ENCODE results near the gene PIAS1.

PIAS1 gene

DNA sequence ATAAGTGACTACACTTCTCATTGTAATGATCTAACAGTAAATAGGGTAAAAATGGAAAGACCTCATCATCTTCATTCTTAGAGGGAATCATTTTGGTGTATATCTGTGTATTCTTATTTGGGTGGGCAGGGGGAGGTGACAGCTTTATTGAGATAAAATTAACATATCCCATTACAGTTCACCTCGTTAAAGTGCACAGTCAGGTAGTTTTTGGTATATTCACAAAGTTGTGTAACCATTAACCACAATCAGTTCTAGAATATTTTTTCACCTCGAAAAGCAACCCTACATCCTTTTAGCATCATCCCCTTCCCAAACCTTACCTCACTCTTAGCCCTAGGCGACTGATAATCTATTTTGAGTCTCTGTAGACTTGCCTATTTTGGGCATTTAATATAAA is 8.1 kb downstream of the PIAS1 start:
- H3K4me3 ChIP-seq (ENCODE audit: low read length): no peak overlapping the region
- no peak for DNase-seq (ENCODE audit: low read depth)
- TF ChIP-seq CTCF (conservative IDR thresholded peaks at IDR 0.05; ENCODE audit: low read length): no peak

- DNase-seq (ENCODE audit: low read depth): no peak
- no peak for TF ChIP-seq CTCF (conservative IDR thresholded peaks at IDR 0.05; ENCODE audit: low read length)
- no peak overlapping the region for H3K4me3 ChIP-seq (ENCODE audit: low read length)
These were observed 8.9 kb downstream of the PIAS1 start for GRCh38 chr15:68062946-68063465.

DNA sequence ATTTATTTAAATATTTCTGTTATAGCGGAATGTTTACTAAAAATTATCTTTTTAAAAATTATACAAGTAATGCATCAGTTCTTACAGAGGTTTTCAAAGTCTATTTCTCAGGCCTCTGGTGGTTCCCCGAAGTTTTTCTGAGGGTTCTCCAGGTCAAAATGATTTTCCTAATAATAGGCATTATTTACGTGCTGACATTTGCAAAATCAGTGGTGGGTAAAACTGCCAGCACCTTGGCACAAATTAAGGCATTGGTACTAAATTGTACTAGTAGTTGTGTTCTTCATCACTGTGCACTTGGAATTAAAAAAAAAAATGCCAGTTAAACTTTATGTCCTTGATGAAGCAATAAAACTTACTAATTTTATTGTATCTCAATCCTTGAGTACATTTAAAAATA is 9.5 kb downstream of the PIAS1 start:
- H3K4me3 ChIP-seq (ENCODE audit: low read length): no peak overlapping the region
- no peak for DNase-seq (ENCODE audit: low read depth)
- no peak for TF ChIP-seq CTCF (conservative IDR thresholded peaks at IDR 0.05; ENCODE audit: low read length)

DNA sequence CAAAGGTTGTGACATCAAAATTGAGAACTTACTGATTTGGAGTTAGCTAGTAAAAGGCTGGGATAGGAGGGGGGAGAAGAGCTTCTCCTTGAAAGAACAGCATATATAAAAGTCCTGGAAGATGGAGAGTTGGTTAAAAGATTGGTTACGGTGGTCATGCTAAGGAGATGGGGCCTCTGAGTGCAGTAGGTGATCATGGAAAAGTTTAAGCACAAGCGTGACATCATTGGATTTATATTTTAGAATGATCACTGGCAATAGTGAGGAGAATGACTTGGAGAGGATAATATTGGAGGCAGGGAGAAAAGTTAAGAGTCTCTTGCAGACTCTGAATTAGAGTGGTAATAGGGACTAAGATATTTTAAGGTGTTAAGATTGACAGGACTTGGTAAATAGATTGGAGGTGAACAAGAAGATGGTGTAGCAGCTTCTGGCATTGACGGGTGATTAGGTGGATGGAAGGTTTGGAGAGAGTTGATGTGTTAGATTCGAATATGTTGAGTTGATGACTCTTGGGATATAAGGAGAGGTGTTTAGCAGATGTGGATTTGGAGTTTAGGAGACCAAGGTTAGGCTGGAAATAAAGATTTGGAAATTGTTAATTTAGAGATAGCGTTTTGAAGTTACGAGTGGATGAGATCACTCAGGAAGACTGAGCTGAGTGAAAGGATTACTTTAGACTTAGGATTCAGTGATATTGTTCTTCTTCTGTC is 19.6 kb downstream of the PIAS1 start:
- no peak for TF ChIP-seq CTCF (conservative IDR thresholded peaks at IDR 0.05; ENCODE audit: low read length)
- no peak for DNase-seq (ENCODE audit: low read depth)
- no peak overlapping the region for H3K4me3 ChIP-seq (ENCODE audit: low read length)

- no peak for TF ChIP-seq CTCF (conservative IDR thresholded peaks at IDR 0.05; ENCODE audit: low read length)
- H3K4me3 ChIP-seq (ENCODE audit: low read length): no peak overlapping the region
- DNase-seq (ENCODE audit: low read depth): no peak
These were observed 21.8 kb downstream of the PIAS1 start for GRCh38 chr15:68075764-68076385.

GRCh38 chr15:68078365-68078764 is 24.2 kb downstream of the PIAS1 start:
- H3K4me3 ChIP-seq (ENCODE audit: low read length): no peak overlapping the region
- no peak for TF ChIP-seq CTCF (conservative IDR thresholded peaks at IDR 0.05; ENCODE audit: low read length)
- no peak for DNase-seq (ENCODE audit: low read depth)

GRCh38 chr15:68080334-68080733 is 26.2 kb downstream of the PIAS1 start:
- no peak for TF ChIP-seq CTCF (conservative IDR thresholded peaks at IDR 0.05; ENCODE audit: low read length)
- no peak for DNase-seq (ENCODE audit: low read depth)
- no peak overlapping the region for H3K4me3 ChIP-seq (ENCODE audit: low read length)

Data from AG10803 (cell line).